IPS-NIHi11 (cell line): Measurements from ENCODE around the gene IPO9.
A peak's percentile ranks its signal among the peaks of the same experiment; 100 is the strongest.
"Not testable (repeated sequence)": the region's sequence is repeated elsewhere in the genome, so short reads cannot be mapped to it uniquely, and the experiment has no call there.

Source experiments
- DNase-seq: peaks from one replicate; pipeline ENCODE4 v3.0.0; 2012; ENCODE audit warnings: mixed read lengths, low spot score

The IPO9 gene

GRCh38 chr1:201848230-201848629 lies 19.3 kb downstream of the IPO9 start:
- no peak for DNase-seq

- no peak for DNase-seq
Observed at GRCh38 chr1:201849372-201850052, 20.6 kb downstream of the IPO9 start.

GRCh38 chr1:201850053-201850397 lies 21.1 kb downstream of the IPO9 start:
- DNase-seq = no peak

GRCh38 chr1:201851949-201852348 lies 23.0 kb downstream of the IPO9 start:
- no peak for DNase-seq

- DNase-seq = not testable (repeated sequence)
Observed at GRCh38 chr1:201856722-201857121, 27.8 kb downstream of the IPO9 start.

- DNase-seq = no peak
Observed at GRCh38 chr1:201859424-201859823, 30.5 kb downstream of the IPO9 start.

- DNase-seq = no peak
Observed at GRCh38 chr1:201861448-201861847, 32.5 kb downstream of the IPO9 start.

- no peak for DNase-seq
Observed at GRCh38 chr1:201870397-201870796, 41.4 kb downstream of the IPO9 start.

- DNase-seq = no peak
Observed at GRCh38 chr1:201874672-201875071, 45.7 kb downstream of the IPO9 start.

- DNase-seq = no peak
Observed at GRCh38 chr1:201876148-201876818, 47.3 kb downstream of the IPO9 start.

- peak; percentile 61 for DNase-seq
Observed at GRCh38 chr1:201877877-201878401, 49.0 kb downstream of the IPO9 start.

GRCh38 chr1:201880928-201881571 lies 52.1 kb downstream of the IPO9 start:
- no peak for DNase-seq

- DNase-seq = no peak
Observed at GRCh38 chr1:201881617-201882016, 52.7 kb downstream of the IPO9 start.

GRCh38 chr1:201882665-201883132 lies 53.7 kb downstream of the IPO9 start:
- no peak for DNase-seq

GRCh38 chr1:201883266-201883665 lies 54.3 kb downstream of the IPO9 start:
- no peak for DNase-seq

GRCh38 chr1:201883786-201884185 lies 54.8 kb downstream of the IPO9 start:
- DNase-seq = no peak

- DNase-seq = no peak
Observed at GRCh38 chr1:201884425-201884824, 55.5 kb downstream of the IPO9 start.

GRCh38 chr1:201885531-201886075 lies 56.6 kb downstream of the IPO9 start:
- DNase-seq = no peak

- no peak for DNase-seq
Observed at GRCh38 chr1:201886103-201886885, 57.3 kb downstream of the IPO9 start.

- no peak for DNase-seq
Observed at GRCh38 chr1:201887116-201887866, 58.3 kb downstream of the IPO9 start.
